SKM-1 treated with dmso at 0.1 percent for 144 hours (cell line): ENCODE data around the gene PML.

Experiments used
- DNase-seq: peaks from one replicate; lab custom pipeline; 2025; ENCODE audit not compliant: unreplicated experiment; lab: John Stamatoyannopoulos, UW

PML gene

GRCh38 chr15:73994413-73994883, at the start of gene PML:
PML (plus strand) TSS chr15:73994716; CDS start chr15:73994813, 97 bp downstream.
- DNase-seq = peak; percentile 91

GRCh38 chr15:73945130-73945508, 49.4 kb upstream of the PML start:
- DNase-seq = no peak

DNA sequence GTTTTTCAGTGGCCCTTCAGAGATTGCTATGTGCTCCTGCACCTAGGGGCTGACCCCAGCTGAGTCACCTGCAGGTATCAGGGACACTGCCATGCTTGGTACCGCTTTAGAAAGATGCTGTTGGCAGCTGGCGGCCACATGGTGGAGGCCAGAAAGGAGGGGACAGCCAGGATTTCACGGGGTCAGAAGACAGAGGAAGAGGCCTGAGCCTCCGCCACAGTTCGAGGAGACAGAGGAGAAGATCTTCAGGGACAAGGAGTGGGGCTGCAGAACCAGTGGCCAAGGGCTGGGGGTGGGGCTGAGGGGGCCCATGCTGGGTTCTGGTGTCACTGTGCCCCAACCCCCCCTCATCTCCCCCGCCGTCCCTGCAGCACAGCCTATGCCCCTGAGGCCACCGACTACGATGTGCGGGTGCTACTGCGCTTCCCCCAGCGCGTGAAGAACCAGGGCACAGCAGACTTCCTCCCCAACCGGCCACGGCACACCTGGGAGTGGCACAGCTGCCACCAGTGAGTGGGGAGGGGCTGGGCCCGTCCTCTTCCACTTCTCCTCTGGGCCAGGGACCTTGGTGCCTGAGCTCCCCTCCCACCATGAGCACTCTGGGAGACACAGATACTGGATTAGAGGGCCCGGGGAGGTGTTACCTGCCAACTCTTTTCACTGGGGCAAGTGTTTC, 48.3 kb upstream of the PML start:
- no peak for DNase-seq

- no peak for DNase-seq
These were observed 47.6 kb upstream of the PML start for GRCh38 chr15:73946795-73947370.

- DNase-seq = no peak
These were observed 46.9 kb upstream of the PML start for GRCh38 chr15:73947651-73948050.

GRCh38 chr15:73948396-73948795, 46.1 kb upstream of the PML start:
- DNase-seq = no peak

- DNase-seq = no peak
These were observed 45.5 kb upstream of the PML start for GRCh38 chr15:73948982-73949381.

DNA sequence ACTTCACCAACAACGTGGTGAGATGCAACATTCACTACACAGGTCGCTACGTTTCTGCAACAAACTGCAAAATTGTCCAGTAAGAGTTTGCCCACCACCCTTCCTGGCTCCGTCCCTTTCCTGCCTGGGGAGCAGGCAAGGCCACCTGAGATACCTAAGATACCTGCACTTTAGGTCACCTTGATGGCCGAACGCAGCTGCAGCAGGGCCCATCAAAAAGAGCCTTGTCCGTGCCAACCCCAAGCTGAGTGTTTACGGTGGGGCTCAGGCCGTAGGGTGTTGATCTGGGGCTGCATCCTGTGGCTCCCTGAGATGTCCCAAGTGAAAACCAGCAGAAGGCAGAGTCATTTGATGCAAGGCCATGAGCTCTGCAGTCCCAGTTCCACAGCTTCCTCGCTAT, 45.0 kb upstream of the PML start:
- DNase-seq = no peak

DNA sequence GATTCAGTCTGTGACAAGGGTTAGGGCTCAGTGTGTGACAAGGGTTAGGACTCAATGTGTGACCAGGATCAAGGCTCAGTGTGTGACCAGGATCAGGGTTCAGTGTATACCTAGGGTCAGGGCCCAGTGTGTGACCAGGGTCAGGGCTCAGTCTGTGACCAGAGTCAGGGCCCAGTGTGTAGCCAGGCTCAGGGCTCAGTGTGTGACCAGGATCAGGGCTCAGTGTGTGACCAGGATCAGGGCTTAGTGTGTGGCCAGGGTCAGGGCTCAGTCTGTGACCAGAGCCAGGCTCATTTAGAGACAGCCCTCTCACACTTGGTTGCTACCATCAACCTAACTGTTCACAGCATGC, 44.1 kb upstream of the PML start:
- DNase-seq = no peak

DNA sequence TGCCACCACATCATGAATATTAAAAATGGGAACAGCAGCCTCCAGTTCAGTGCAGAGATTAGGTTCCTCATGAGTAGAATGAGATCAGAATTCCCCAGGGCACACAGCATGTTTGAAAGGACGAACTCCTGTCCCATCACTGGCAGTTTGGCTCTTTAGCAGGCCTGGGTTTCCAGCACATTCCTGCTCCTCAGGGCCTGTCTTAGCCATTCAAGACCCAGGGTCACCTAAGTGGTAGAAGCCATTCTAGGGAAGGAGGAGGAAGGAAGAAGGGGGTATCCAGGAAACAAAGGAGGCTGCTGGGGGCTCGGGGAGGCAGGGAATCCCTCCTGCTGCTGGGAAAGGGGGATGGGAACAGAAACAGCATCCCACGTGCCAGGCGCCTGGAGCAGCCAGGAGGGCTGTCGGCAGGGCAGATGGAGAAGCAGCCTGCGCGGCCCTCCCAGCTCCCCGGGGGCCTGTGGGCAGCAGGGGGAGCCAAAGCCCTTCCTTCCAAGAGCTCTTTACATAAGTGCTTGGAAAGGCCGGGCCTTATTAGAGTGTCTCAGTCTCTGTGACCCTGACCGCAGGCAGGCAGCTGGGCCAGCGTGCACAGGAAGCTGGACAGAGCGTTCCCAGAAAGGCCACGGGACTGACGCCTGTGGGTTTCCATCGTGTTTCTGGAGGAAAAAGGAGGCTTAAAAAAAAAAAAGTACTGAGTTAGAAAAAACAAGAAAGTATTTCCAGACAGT, 43.5 kb upstream of the PML start:
- peak; percentile 76 for DNase-seq

DNA sequence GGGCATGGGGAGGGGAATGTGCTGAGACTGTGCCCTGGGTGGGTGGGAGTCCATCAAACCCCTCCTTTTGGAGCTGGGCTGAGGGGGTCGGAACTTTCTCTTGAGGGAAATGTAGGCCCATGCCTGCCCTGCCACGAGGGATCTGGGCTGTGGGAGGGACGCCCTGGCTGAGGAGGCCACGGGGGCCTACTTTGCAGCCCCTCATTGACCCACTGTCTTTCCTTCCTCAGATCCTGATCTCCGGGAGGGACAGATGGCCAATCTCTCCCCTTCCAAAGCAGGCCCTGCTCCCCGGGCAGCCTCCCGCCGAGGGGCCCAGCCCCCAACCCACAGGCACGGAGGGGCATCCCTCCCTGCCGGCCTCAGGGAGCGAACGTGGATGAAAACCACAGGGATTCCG, 42.9 kb upstream of the PML start:
- no peak for DNase-seq

- DNase-seq = no peak
These were observed 42.2 kb upstream of the PML start for GRCh38 chr15:73952171-73952912.

DNA sequence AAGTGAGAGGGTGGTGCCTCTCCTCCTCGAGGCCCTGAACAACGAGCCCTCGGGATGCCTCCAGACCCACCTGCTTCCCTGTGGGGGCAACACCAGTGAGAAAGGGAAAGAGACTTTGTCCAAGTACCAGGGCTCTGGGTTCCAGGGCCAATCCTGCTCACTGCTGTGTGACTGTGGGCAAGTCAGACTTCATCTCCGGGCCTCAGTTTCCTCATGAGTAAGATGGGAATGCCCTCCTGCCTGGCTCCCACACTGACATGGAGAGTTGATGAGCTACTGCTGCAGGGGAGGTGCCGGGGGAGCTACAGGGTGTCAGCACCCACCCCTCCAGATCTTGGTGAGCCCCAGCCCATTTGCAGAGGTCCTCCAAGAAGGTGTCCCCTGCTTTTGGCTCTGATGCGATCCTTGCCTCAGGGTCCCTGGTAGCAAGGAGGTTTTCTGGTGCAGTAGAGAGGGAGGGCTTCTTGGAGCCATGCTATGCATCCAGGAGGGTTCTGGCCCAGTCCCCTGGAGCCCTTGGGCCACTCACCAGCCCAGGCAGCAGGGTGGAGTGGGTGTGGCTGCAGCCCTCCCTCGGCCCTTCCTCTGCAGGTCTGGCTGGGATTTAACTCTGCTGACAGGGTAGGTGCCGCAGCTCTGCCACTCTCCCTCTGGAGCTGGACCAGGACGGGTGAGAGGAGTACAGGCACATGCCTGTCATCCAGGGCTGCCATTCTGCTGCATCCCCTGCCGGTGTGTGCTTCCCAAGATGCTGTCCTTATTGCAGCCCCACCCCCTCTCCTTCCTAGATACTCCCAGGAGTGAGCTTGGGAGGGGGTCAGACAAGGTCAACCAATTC, 41.4 kb upstream of the PML start:
- no peak for DNase-seq

- DNase-seq = no peak
These were observed 40.0 kb upstream of the PML start for GRCh38 chr15:73954188-73955145.

GRCh38 chr15:73955326-73955725, 39.2 kb upstream of the PML start:
- no peak for DNase-seq

DNA sequence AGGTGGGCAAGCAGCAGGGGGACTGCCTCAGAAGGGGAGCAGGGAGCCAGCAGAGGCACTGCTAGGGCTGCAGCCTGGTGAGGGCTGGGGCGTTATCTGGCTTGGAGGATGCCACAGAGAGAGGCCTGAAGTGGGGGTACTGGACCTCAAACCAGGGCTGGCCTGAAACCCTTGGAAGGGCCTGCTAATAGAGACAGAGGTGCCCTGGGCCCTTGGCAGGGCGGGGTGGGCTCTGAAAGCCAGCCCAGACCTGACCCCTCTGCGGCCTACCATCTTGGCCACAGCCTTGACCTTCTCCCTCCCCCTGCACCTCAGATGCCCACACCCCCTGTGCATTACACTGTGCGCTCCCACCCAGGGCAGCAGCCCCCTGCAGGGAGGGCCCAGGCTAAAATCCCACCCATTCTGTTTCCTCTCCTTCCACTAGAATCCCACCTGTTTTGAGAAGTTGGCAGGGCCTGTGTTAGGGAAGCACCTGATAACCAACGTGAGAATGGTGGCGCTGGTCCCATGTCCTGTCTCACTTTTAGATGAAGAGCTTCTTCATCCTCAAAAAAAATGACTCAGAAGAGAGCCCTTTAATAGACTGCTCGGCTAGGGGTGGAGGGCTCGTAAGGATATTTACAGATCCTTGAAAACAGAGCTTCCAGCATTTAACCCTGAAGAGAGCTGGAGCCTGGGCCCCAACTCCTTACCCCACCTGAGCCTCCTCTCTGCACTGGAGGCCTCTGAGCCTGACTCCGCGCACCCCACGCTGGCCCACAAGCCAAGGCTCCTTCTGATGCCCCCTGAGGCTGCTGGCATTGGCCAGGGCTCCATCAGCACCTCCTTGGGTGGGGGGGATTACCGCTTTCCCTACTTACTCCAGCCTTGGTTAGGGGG, 38.4 kb upstream of the PML start:
- DNase-seq = no peak

- DNase-seq = no peak
These were observed 37.8 kb upstream of the PML start for GRCh38 chr15:73956743-73957135.

DNA sequence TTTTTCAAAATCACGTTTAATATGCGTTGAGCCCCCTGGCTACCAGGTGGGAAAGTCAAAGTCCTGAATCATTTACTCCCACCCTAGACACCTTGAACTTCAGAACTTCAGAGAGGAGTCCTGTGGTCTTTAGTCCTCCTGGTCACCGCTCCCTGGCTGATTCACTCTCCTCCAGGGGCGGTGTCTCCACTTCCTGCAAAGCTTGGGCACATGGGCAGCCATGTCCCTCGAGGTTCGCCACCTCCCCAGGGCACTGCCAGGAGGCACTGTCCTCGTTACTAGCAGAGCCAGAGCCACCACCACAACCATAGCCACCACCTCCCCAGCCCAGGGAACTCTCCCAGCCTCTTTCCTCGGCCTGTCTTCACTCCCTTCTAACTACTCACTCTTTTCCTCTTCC, 37.2 kb upstream of the PML start:
- DNase-seq = no peak

- DNase-seq = no peak
These were observed 36.7 kb upstream of the PML start for GRCh38 chr15:73957785-73958184.
